Stimulated activated CD4-positive, alpha-beta T cell treated with anti-CD3 and anti-CD28 coated beads, Interleukin-2, amount 100 ng/mL, for 48 hours (primary cell): ENCODE results near the gene NECAB2.

Experiments used
- DNase-seq, 2 donors: peaks; one replicate each; pipeline ENCODE4 v3.0.0-alpha.2; 2020

NECAB2 gene

DNA sequence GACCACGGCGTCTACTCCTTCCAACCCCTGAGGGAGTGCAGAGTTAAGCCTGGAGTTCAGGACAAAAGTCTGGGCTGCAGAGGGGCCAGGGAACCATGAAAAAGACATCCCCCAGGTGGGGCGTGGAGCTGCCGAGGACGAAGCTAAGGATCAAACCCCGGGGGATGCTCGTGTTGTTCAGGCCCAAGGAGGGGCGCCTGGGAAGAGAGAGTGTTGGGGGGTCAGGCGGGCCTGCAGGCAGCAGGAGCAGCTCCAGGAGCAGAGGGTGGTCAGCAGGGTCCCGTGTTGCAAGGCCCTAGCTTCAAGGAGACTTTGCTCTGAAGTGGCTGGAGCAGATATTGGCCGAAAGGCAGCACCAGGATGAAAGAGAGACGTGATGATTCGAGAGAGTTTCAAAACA is 26.7 kb downstream of the NECAB2 start:
- no peak for DNase-seq

DNA sequence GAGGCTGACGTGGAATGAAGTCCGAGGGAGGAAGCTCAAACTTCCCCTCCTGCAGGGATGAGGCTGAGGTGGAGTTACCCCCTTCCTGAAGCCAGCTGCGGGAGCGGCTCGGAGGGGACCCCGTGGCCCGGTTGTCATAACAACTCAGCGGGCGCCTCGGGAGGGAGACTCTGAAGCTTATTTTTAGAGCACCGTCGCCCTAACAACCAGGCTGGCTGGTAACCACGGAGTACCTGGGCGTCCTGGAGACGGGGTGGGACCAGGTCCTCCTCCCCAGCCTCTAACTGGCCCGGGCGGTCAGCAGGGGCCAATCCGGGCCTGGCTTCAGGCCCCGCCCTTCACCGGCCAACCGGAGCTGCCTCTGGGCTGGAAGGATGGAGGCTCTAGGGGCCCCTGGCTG is 27.7 kb downstream of the NECAB2 start:
- DNase-seq, result no peak

DNA sequence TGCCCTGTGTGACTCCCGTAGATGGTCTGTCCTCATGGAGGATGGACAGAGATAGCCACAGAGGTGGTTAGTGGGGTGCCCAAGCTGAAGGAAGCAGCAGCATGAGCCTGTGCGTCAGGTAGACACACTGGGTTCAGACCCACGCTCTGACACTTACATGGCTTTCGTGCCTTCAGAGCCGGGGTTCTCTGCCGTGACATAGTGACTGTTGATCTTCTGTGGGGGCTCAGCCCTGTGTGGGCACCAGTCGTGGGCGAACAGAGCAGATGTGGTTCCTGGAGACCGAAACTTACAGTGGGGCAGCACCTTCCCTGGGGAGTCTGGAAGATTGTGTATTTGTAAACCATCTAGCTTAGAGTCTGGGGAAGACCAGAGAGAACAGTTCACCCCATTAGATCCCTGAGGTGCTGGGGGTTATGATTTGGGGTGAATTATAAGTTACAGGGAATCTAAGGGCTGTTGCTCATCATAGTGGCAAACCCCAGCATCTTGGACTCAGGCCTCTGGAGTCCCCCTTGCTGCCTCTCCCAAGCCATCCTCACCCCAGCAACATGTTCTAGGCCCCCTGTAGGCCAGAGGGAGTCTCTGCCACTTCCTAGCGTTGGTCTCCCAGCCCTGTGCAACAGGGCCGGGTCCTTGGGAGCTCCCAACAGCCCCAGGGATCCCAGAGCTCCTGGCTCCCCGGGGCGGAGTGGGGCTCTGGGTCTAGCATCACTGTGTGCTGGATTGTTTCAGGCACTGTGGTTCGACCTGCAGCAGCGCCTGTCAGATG is 28.6 kb downstream of the NECAB2 start:
- DNase-seq, result no peak

DNA sequence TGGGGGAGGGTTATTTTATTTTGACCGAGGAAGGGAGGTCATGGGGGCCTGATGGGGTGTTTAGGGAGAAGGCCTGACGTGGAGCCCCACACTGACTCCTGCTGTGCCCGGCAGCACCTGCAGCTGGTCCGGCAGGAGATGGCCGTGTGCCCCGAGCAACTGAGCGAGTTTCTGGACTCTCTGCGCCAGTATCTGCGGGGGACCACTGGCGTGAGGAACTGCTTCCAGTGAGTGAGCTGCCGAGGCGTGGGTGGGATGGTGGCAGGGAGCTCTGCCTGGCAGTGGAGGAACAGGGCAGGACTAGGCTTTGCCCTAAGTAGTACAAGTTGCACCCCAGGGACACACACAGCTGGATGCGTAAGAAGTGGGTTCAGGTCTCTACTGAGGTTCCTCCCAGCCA is 30.0 kb downstream of the NECAB2 start:
- no peak for DNase-seq

GRCh38 chr16:84000989-84001642 is 33.1 kb downstream of the NECAB2 start:
- no peak for DNase-seq

- DNase-seq, result no peak
These were observed 33.7 kb downstream of the NECAB2 start for GRCh38 chr16:84001726-84002125.

GRCh38 chr16:84003038-84003437 is 35.0 kb downstream of the NECAB2 start:
- no peak for DNase-seq

- DNase-seq, result no peak
These were observed 36.4 kb downstream of the NECAB2 start for GRCh38 chr16:84004442-84004841.

DNA sequence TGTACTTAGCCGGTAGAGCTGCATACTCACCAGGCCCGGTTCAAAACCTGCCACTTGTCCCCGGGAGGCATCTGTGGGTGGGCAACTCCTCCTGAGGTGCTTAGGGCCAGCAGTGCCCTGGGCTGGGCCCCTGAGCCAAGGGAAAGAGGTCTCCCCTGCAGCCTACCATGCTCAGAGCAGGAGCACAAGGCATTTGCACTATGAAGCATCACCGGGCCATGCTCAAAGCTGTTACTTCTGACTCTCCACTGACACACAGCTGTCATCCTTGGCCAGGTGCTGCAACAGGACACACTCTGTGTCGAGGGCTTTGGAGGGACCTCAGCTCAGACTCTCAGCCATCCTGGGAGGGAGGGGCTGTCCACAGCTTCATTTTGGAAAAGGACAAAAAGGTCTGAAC is 37.3 kb downstream of the NECAB2 start:
- no peak for DNase-seq

DNA sequence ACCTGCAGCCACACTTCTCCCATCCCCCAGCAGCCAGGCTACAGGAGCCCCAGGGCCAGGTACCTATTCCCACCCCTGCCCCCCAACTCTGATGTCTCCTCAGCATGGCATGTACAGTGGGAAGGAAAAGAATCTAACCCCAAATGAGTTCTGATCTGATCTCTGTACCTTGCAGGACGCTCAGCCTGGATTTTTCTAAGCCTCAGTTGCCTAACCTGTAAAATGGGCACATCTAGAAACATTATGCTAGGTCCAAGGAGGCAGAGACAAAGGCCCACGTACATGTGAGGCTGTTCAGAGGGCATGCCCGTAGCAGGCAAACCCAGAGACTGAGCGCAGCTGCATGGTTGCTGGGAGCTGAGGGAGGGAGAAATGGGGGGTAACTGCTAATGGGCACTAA is 39.5 kb downstream of the NECAB2 start:
- no peak for DNase-seq

GRCh38 chr16:84007965-84008364 is 39.9 kb downstream of the NECAB2 start:
- DNase-seq, result no peak

- DNase-seq, result no peak
These were observed 41.2 kb downstream of the NECAB2 start for GRCh38 chr16:84009282-84009681.

GRCh38 chr16:84013787-84014569 is 45.9 kb downstream of the NECAB2 start:
- peak; percentile 45 to 57 for DNase-seq

DNA sequence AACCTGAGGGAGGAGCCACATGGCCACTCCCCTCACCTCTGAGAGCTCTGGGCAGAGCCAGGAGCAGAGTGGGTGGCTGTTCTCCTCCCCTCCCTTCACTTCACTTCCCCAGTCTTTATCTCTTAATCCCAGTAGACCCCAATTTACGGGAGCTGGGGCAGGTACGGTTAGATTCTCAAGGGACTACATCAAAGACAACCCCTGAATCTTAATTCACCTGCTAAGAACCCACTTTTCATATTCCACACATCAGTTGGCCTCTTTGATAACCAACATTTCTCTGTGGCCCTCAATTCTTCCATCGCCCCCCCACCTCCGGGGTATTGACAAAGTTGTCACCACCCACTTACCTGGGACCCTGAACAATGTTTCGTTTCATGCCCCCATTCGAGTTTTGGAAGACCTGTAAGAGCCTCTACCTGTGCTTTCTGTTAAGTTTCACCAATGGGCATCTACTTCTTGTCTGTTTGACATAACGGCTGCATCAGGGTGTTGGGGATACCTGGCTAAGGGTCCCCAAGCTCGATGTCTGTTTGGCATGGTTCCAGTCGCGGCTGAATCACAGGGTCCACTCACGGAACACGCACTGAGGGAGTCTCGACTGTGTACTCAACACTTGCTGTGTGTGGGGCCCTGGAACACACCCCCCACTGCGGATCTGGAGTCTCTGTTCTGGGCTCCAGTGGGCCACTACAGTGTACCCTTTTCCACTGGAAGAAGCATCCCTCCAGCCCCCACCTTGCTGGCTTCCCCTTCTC is 46.7 kb downstream of the NECAB2 start:
- DNase-seq, result no peak

GRCh38 chr16:84015399-84015798 is 47.4 kb downstream of the NECAB2 start:
- no peak for DNase-seq

GRCh38 chr16:84016477-84016876 is 48.4 kb downstream of the NECAB2 start:
- no peak for DNase-seq

- no peak for DNase-seq
These were observed 50.7 kb downstream of the NECAB2 start for GRCh38 chr16:84018710-84019109.

DNA sequence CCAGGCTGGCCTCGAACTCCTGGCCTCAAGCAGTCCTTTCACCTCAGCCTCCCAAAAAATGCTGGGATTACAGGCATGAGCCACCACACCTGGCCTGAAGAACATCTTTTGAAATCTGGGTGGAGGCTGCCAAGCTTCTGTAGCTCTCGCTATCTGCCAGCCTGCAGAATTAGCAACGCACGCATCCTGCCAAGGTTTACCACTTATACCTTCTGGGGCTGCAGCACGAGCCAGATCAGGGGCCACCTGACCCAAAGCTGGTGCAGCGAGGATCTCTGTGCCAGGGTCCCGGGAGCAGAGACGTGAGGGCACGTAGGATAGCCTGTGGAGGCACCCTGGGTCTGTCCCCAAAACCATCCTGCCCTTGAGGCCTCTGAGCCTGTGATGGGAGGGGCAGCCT is 52.3 kb downstream of the NECAB2 start:
- DNase-seq, result no peak

GRCh38 chr16:84021488-84021887 is 53.4 kb downstream of the NECAB2 start:
- DNase-seq, result no peak

GRCh38 chr16:84022644-84023043 is 54.6 kb downstream of the NECAB2 start:
- DNase-seq, result no peak

DNA sequence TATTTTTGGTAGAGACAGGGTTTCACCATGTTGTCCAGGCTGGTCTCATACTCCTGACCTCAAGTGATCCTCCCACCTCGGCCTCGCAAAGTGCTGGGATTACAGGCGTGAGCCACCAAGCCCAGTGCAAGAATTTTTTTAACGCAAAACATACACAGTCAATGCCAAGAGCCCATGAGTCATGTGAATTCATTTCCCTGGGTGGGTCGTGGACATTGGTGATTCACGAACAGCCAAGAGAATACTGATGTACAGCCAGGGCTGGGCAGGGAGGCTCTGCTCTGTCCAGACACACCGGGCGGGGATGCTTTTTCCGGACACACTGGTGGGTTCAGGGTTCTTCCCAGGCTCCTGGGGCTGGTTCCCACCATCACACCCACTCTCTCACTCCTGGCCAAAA is 56.8 kb downstream of the NECAB2 start:
- no peak for DNase-seq

DNA sequence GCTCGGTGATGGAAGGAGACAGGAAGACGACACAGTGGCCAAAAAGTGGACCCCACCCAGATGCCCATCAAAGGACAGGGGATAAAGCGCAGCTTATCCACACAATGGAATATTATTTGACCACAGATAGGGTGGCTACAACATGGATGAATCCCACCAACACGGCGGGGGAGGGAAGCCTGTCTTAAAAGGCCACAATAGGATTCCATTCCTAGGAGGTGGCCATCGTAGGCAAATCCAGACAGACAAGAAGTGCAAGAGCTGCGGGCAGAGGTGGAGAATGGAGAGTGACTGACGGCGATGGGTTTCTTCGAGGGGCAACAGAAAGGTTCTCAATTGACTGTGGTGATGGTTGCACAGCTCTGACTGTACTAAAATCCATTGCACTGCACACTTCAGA is 58.6 kb downstream of the NECAB2 start:
- no peak for DNase-seq

GRCh38 chr16:84027625-84028024 is 59.6 kb downstream of the NECAB2 start:
- DNase-seq, result no peak
